Body of pancreas (tissue), 4 donors: ENCODE results near the gene HMCN1. TPM values are rescaled to one million over a fixed set of nuclear protein-coding genes. Genes with fewer than 3 reads are reported as not detected.

Experiments
- ATAC-seq: fragments of 150-250 bp; one replicate; pipeline ENCODE4 v1.9.1; 2016
- DNase-seq, 4 donors: peaks; one replicate each; pipeline ENCODE4 v3.0.0-alpha.2; 2019
- H3K27ac ChIP-seq, 4 donors: fragments of 200-600 bp; sonication (generic); 1 replicate in 3 of 4; 2 replicates in 1 of 4; pipeline versions ENCODE4 v1.5.1 to v1.6.1; 2016 to 2019; ENCODE audit warnings: mild to moderate bottlenecking in 1 of 4, mixed read lengths in 1 of 4, moderate library complexity in 1 of 4
- H3K27me3 ChIP-seq, 2 donors: fragments of 200-600 bp; sonication (generic); one replicate each; pipeline ENCODE4 v1.6.0; 2016; ENCODE audit warnings: mild to moderate bottlenecking in 1 of 2
- H3K36me3 ChIP-seq, 2 donors: fragments of 200-600 bp; sonication (generic); replicated peaks in 1 of 2; 2 replicates each; pipeline ENCODE4 v1.5.1; 2016; ENCODE audit warnings: low read depth in 2 of 2; ENCODE audit not compliant: insufficient read depth in 1 of 2
- H3K4me1 ChIP-seq: fragments of 200-600 bp; sonication (generic); one replicate; pipeline ENCODE4 v1.6.0; 2016
- H3K4me3 ChIP-seq, 2 donors: fragments of 200-600 bp; sonication (generic); 1 replicate in 1 of 2; 2 replicates in 1 of 2; pipeline ENCODE4 v1.5.1; 2016 to 2019
- H3K9me3 ChIP-seq, 3 donors: fragments of 200-600 bp; sonication (generic); 1 replicate in 2 of 3; 2 replicates in 1 of 3; pipeline ENCODE4 v1.5.1; 2016
- CTCF ChIP-seq, 7 experiments: fragments of 450-650 bp in 4 of 7; fragments of 200-600 bp in 3 of 7; sonication (generic) in 3 of 7; IDR thresholded peaks; one replicate each; pipeline ENCODE4 v1.5.1; 2016 to 2019; ENCODE audit warnings: antibody characterized with exemption in 7 of 7
- POLR2A ChIP-seq, 3 donors: fragments of 450-650 bp; IDR thresholded peaks; one replicate each; pipeline ENCODE4 v1.6.1; 2016; ENCODE audit warnings: antibody characterized with exemption in 3 of 3, mild to moderate bottlenecking in 2 of 3
- WGBS, 2 donors: methylation state at CpG; one replicate each; pipeline ENCODE4 v1.1.5; 2017; 5-methylcytosine and 5-hydroxymethylcytosine counted together
- intact Hi-C: fragments of 100-400 bp; cut with DNase I; formaldehyde crosslinking; loops from one replicate; pipeline ENCODE4 v1.15.1; 2023
- total RNA-seq, 2 donors: library from RNA; depleted of rRNA; stranded (reverse); fragments of >200 nt; gene quantifications; one replicate each; pipeline ENCODE4 v1.1.0, GENCODE V29; 2016

Gene HMCN1
- total RNA-seq, 2 donors from 2014 or later: 2.1 to 2.3 TPM

GRCh38 chr1:185694081-185694480 lies 40.1 kb upstream of the HMCN1 start:
- intact Hi-C loops: no loop called here
- ATAC-seq: peak; percentile 59
- H3K4me1 ChIP-seq: peaks cover 15% of the 10 kb centered on the region

GRCh38 chr1:185695299-185695698 lies 38.9 kb upstream of the HMCN1 start:
- H3K36me3 ChIP-seq: no peaks in the 10 kb centered on the region
- H3K27me3 ChIP-seq: no peaks in the 10 kb centered on the region
- H3K9me3 ChIP-seq: no peaks in the 10 kb centered on the region
- no peak overlapping the region for H3K27ac ChIP-seq
- DNase-seq (no peak), ATAC-seq (no peak)
- peaks cover 15% of the 10 kb centered on the region for H3K4me1 ChIP-seq
- intact Hi-C loops: no loop called here
- H3K4me3 ChIP-seq: no peak overlapping the region
- peak in 1 of 7 experiments; percentile 7 for TF ChIP-seq CTCF (IDR thresholded peaks at IDR 0.05)
- no peak for TF ChIP-seq POLR2A (IDR thresholded peaks at IDR 0.05)

More at GRCh38 chr1:185694081-185694480, 40.1 kb upstream of the HMCN1 start:
- WGBS, 2 donors: 17 to 30% methylated on average over 8 of the region's 8 CpGs
- Histone ChIP-seq H3K4me3 (no peak overlapping the region), H3K27me3 (no peaks in the 10 kb centered on the region), H3K9me3 (no peaks in the 10 kb centered on the region), H3K36me3 (no peaks in the 10 kb centered on the region), H3K27ac (peak overlapping the region in 2 of 4 donors; percentile 41 to 44)
- DNase-seq: peak in 3 of 4 donors; percentile 27 to 39 (median 28)
- no peak for TF ChIP-seq CTCF (IDR thresholded peaks at IDR 0.05)
- TF ChIP-seq POLR2A (IDR thresholded peaks at IDR 0.05): no peak

- ATAC-seq: no peak
- Histone ChIP-seq H3K27me3 (no peaks in the 10 kb centered on the region), H3K4me3 (no peak overlapping the region), H3K4me1 (peaks cover 15% of the 10 kb centered on the region), H3K9me3 (no peaks in the 10 kb centered on the region), H3K27ac (no peak overlapping the region), H3K36me3 (no peaks in the 10 kb centered on the region)
- TF ChIP-seq CTCF (IDR thresholded peaks at IDR 0.05) (no peak), POLR2A (IDR thresholded peaks at IDR 0.05) (no peak)
- DNase-seq: no peak
- intact Hi-C loops: no loop called here
- 85 to 88% methylated on average over 4 of the region's 4 CpGs for WGBS, 2 donors
Observed at GRCh38 chr1:185696422-185697150, 37.6 kb upstream of the HMCN1 start.

- H3K4me3 ChIP-seq: no peak overlapping the region
- ATAC-seq: no peak
- H3K36me3 ChIP-seq: no peaks in the 10 kb centered on the region
- intact Hi-C loops: no loop called here
- WGBS, 2 donors: 48 to 60% methylated on average over 4 of the region's 4 CpGs
- no peak for DNase-seq
- no peaks in the 10 kb centered on the region for H3K27me3 ChIP-seq
- no peaks in the 10 kb centered on the region for H3K9me3 ChIP-seq
- peaks cover under 1% of the 10 kb centered on the region for H3K4me1 ChIP-seq
- H3K27ac ChIP-seq: no peak overlapping the region
- TF ChIP-seq CTCF (IDR thresholded peaks at IDR 0.05) (no peak), POLR2A (IDR thresholded peaks at IDR 0.05) (no peak)
Observed at GRCh38 chr1:185699874-185700273, 34.3 kb upstream of the HMCN1 start.

- Histone ChIP-seq H3K27me3 (no peaks in the 10 kb centered on the region), H3K36me3 (no peaks in the 10 kb centered on the region), H3K4me3 (no peak overlapping the region), H3K27ac (no peak overlapping the region), H3K4me1 (no peaks in the 10 kb centered on the region), H3K9me3 (no peaks in the 10 kb centered on the region)
- no peak for TF ChIP-seq POLR2A (IDR thresholded peaks at IDR 0.05)
- intact Hi-C loops: no loop called here
- ATAC-seq (no peak), DNase-seq (no peak)
- 86 to 87% methylated on average over 2 of the region's 2 CpGs for WGBS, 2 donors
Observed at GRCh38 chr1:185701650-185702049, 32.5 kb upstream of the HMCN1 start.
